Keratinocyte (primary cell): ENCODE measurements around the gene BBS1. TPM values are rescaled to one million over a fixed set of nuclear protein-coding genes. Genes with fewer than 3 reads are reported as not detected.

ENCODE experiments used
- DNase-seq: peaks from one replicate; pipeline ENCODE4 v3.0.0-alpha.2; 2011; ENCODE audit warnings: low read depth, missing footprints, low spot score
- FAIRE-seq: peaks from 2 replicates; lab custom pipeline; 2011; peaks lifted over from hg19 to GRCh38; lab: Jason Lieb, UNC
- H2AFZ ChIP-seq: 2 replicates; pipeline ENCODE4 v1.6.0; 2012; ENCODE audit warnings: low read length, control low read depth, inconsistent platforms; ENCODE audit not compliant: control insufficient read depth
- H3K27ac ChIP-seq: 2 replicates; pipeline ENCODE4 v1.5.1; 2011; ENCODE audit warnings: low read length; ENCODE audit not compliant: control insufficient read depth, insufficient read depth
- H3K27me3 ChIP-seq: 3 replicates; pipeline ENCODE4 v1.6.0; 2011; ENCODE audit warnings: low read length; ENCODE audit not compliant: control insufficient read depth, insufficient read depth; ENCODE audit errors: extremely low read depth
- H3K36me3 ChIP-seq, 2 experiments: 2 replicates in 1 of 2; 3 replicates in 1 of 2; pipeline ENCODE4 v1.5.1; 2011; ENCODE audit warnings: low read length in 2 of 2, mild to moderate bottlenecking in 1 of 2; ENCODE audit not compliant: control insufficient read depth in 2 of 2, insufficient read depth in 2 of 2; ENCODE audit errors: extremely low read depth in 1 of 2
- H3K4me1 ChIP-seq: 3 replicates; pipeline ENCODE4 v1.5.1; 2011; ENCODE audit warnings: low read length; ENCODE audit not compliant: control insufficient read depth, insufficient read depth; ENCODE audit errors: extremely low read depth
- H3K4me2 ChIP-seq: 3 replicates; pipeline ENCODE4 v1.6.0; 2011; ENCODE audit warnings: low read depth, low read length; ENCODE audit not compliant: control insufficient read depth, insufficient read depth; ENCODE audit errors: extremely low read depth
- H3K4me3 ChIP-seq, 3 experiments: fragments of 200-600 bp in 1 of 3; sonication (generic) in 1 of 3; 2 replicates in 2 of 3; 3 replicates in 1 of 3; pipeline ENCODE4 v1.5.1; 2011 to 2016; ENCODE audit warnings: low read length in 3 of 3, mild to moderate bottlenecking in 3 of 3, control low read depth in 2 of 3, inconsistent platforms in 1 of 3, low read depth in 1 of 3, mixed read lengths in 1 of 3, mixed run types in 1 of 3, moderate library complexity in 1 of 3; ENCODE audit not compliant: control insufficient read depth in 2 of 3, insufficient read depth in 2 of 3; ENCODE audit errors: extremely low read depth in 1 of 3
- H3K79me2 ChIP-seq: 2 replicates; pipeline ENCODE4 v1.6.0; 2012; ENCODE audit warnings: low read length; ENCODE audit not compliant: control insufficient read depth, insufficient read depth
- H3K9ac ChIP-seq: 3 replicates; pipeline ENCODE4 v1.6.0; 2011; ENCODE audit warnings: low read length; ENCODE audit not compliant: control insufficient read depth, insufficient read depth; ENCODE audit errors: extremely low read depth
- H3K9me1 ChIP-seq: 3 replicates; pipeline ENCODE4 v1.6.0; 2011; ENCODE audit warnings: low read length; ENCODE audit not compliant: control insufficient read depth, insufficient read depth; ENCODE audit errors: extremely low read depth
- H3K9me3 ChIP-seq: 2 replicates; pipeline ENCODE4 v1.5.1; 2012; ENCODE audit warnings: low read depth, low read length; ENCODE audit not compliant: control insufficient read depth
- H4K20me1 ChIP-seq: 3 replicates; pipeline ENCODE4 v1.6.0; 2011; ENCODE audit warnings: low read length; ENCODE audit not compliant: control insufficient read depth, insufficient read depth; ENCODE audit errors: extremely low read depth
- CTCF ChIP-seq, 3 experiments: IDR thresholded peaks in 1 of 3; conservative IDR thresholded peaks in 1 of 3; optimal IDR thresholded peaks in 1 of 3; 2 replicates in 2 of 3; 3 replicates in 1 of 3; pipeline versions ENCODE3 to v1.5.1; 2011; ENCODE audit warnings: low read length in 3 of 3, mild to moderate bottlenecking in 3 of 3, moderate library complexity in 2 of 3, control low read depth in 1 of 3, inconsistent platforms in 1 of 3; ENCODE audit not compliant: insufficient read depth in 2 of 3; ENCODE audit errors: extremely low read depth in 1 of 3
- EZH2 ChIP-seq: IDR thresholded peaks from one replicate; pipeline ENCODE4 v1.6.1; 2012; ENCODE audit warnings: inconsistent platforms, mild to moderate bottlenecking, low read length, moderate library complexity
- dilution Hi-C: fragments of 300-500 bp; cut with MboI; formaldehyde crosslinking; loops from one replicate; pipeline ENCODE4 v1.7.0; 2020; ENCODE audit warnings: low sequenced_read_pairs; ENCODE audit not compliant: extremely low pct_ligation_motif_present
- polyA plus RNA-seq, 5 experiments: library from polyadenylated mRNA; depleted of rRNA in 3 of 5; stranded (reverse) in 3 of 5; stranded (forward) in 1 of 5; unstranded in 1 of 5; fragments of >200 nt; gene quantifications; 1 replicate in 1 of 5; 2 replicates in 3 of 5; 3 replicates in 1 of 5; pipeline versions ENCODE4 v1.2.1 to v1.2.3, GENCODE V29; 2011 to 2012; ENCODE audit warnings: missing spikeins in 2 of 5, low read depth in 1 of 5, low replicate concordance in 1 of 5

The BBS1 gene
- polyA plus RNA-seq, 1 donor (not counting 4 experiments of a cell fraction or from before 2014, with no cell fraction given): 11.7 TPM

GRCh38 chr11:66505276-66505816 lies 5.1 kb upstream of the BBS1 start:
- no peak overlapping the region for H3K4me2 ChIP-seq
- dilution Hi-C loops: no loop called here
- FAIRE-seq (no peak), DNase-seq (no peak)
- H3K9me1 ChIP-seq: no peaks in the 10 kb centered on the region
- TF ChIP-seq EZH2 (no peak), CTCF (optimal IDR thresholded peaks at IDR 0.05 in 1 of 3, IDR thresholded peaks at IDR 0.05 in 1 of 3, conservative IDR thresholded peaks at IDR 0.05 in 1 of 3; ENCODE audit: extremely low read depth in 1 of 3, insufficient read depth in 2 of 3, low read length in 3 of 3) (no peak)
- no peak overlapping the region for H3K27ac ChIP-seq
- H4K20me1 ChIP-seq: no peaks in the 10 kb centered on the region
- no peaks in the 10 kb centered on the region for H3K27me3 ChIP-seq
- H3K4me1 ChIP-seq: no peaks in the 10 kb centered on the region
- no peaks in the 10 kb centered on the region for H3K79me2 ChIP-seq
- H2AFZ ChIP-seq: no peak overlapping the region
- H3K9me3 ChIP-seq: no peaks in the 10 kb centered on the region
- peaks cover 6 to 15% of the 10 kb centered on the region in 2 experiments for H3K36me3 ChIP-seq
- H3K4me3 ChIP-seq: no peak overlapping the region
- no peak overlapping the region for H3K9ac ChIP-seq

DNA sequence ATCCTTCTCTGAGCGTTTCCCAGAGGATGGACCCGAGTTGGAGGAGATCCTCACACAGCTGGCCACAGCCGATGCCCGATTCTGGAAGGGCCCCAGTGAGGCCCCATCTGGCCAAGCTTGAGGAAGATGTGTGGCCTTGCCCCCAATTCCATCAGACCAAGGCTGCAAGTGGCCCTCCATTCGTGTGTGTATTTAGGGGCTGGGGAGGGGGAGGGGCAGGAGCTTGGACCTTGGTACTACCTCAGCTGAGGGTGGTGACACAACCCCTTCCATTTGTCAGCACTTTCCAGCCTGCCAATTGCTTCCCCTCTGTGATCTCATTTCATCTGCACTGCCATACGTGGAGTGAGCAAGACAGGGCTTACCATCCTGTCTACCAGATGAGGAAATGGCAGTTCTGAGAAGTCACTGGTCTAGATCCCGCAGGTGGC lies 1.3 kb upstream of the BBS1 start:
- Histone ChIP-seq H3K27ac (no peak overlapping the region), H3K9ac (no peak overlapping the region), H4K20me1 (no peaks in the 10 kb centered on the region), H3K9me3 (no peaks in the 10 kb centered on the region), H3K79me2 (peaks cover 13% of the 10 kb centered on the region), H3K4me2 (no peak overlapping the region), H3K27me3 (no peaks in the 10 kb centered on the region), H2AFZ (no peak overlapping the region), H3K9me1 (no peaks in the 10 kb centered on the region), H3K36me3 (peaks cover 5 to 15% of the 10 kb centered on the region in 2 experiments), H3K4me1 (peaks cover 7% of the 10 kb centered on the region), H3K4me3 (no peak overlapping the region)
- DNase-seq (no peak), FAIRE-seq (no peak)
- TF ChIP-seq EZH2 (no peak), CTCF (optimal IDR thresholded peaks at IDR 0.05 in 1 of 3, IDR thresholded peaks at IDR 0.05 in 1 of 3, conservative IDR thresholded peaks at IDR 0.05 in 1 of 3; ENCODE audit: extremely low read depth in 1 of 3, insufficient read depth in 2 of 3, low read length in 3 of 3) (no peak)
- dilution Hi-C loops: no loop called here
